ENCODE data around the gene ENAM.

Gene ENAM, protein sequence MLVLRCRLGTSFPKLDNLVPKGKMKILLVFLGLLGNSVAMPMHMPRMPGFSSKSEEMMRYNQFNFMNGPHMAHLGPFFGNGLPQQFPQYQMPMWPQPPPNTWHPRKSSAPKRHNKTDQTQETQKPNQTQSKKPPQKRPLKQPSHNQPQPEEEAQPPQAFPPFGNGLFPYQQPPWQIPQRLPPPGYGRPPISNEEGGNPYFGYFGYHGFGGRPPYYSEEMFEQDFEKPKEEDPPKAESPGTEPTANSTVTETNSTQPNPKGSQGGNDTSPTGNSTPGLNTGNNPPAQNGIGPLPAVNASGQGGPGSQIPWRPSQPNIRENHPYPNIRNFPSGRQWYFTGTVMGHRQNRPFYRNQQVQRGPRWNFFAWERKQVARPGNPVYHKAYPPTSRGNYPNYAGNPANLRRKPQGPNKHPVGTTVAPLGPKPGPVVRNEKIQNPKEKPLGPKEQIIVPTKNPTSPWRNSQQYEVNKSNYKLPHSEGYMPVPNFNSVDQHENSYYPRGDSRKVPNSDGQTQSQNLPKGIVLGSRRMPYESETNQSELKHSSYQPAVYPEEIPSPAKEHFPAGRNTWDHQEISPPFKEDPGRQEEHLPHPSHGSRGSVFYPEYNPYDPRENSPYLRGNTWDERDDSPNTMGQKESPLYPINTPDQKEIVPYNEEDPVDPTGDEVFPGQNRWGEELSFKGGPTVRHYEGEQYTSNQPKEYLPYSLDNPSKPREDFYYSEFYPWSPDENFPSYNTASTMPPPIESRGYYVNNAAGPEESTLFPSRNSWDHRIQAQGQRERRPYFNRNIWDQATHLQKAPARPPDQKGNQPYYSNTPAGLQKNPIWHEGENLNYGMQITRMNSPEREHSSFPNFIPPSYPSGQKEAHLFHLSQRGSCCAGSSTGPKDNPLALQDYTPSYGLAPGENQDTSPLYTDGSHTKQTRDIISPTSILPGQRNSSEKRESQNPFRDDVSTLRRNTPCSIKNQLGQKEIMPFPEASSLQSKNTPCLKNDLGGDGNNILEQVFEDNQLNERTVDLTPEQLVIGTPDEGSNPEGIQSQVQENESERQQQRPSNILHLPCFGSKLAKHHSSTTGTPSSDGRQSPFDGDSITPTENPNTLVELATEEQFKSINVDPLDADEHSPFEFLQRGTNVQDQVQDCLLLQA
- long read RNA-seq = 0 reads

DNA sequence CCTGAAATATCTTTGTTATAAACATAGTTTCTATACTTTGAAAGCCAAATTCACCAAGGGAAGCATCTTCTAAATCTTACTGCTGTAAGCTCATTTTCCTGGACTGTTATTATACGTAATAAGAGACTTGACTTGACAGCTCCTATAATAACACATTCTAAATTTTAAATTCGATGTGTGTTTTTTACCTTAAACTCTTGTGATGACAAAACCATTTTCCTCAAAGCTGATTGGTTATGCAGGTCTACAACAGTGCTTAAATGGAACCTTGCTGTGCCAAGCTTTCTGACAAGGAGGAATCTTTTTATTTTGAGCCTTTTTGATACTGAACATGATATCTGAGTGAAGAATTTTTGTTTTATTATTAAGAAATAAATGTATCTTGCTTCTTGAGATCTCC is at the start of gene ENAM:
Gene ENAM, plus strand, starts transcription at position 301 of the 400 bp plus-strand sequence. CDS start 757 bp downstream, outside the sequence.
- Histone ChIP-seq H3K27ac (replicated peaks) (no peak within 1 kb of the TSS), H3K4me3 (replicated peaks; ENCODE audit: insufficient read depth, low read length) (no peak within 1 kb of the TSS), H3K27me3 (ENCODE audit: insufficient read depth, poor library complexity, severe bottlenecking) (no peaks in the 10 kb centered on the region)
- DNase-seq (ENCODE audit: low read depth in 1 of 2, low spot score in 1 of 2) = no peak
- no peak for TF ChIP-seq POLR2AphosphoS5 (IDR thresholded peaks at IDR 0.05; ENCODE audit: low read depth)
- TF ChIP-seq SPI1 (IDR thresholded peaks at IDR 0.05; ENCODE audit: borderline replicate concordance, low read depth) = no peak
- TF ChIP-seq GABPA (IDR thresholded peaks at IDR 0.05; ENCODE audit: low read depth) = no peak
- TF ChIP-seq, protein P1, sequence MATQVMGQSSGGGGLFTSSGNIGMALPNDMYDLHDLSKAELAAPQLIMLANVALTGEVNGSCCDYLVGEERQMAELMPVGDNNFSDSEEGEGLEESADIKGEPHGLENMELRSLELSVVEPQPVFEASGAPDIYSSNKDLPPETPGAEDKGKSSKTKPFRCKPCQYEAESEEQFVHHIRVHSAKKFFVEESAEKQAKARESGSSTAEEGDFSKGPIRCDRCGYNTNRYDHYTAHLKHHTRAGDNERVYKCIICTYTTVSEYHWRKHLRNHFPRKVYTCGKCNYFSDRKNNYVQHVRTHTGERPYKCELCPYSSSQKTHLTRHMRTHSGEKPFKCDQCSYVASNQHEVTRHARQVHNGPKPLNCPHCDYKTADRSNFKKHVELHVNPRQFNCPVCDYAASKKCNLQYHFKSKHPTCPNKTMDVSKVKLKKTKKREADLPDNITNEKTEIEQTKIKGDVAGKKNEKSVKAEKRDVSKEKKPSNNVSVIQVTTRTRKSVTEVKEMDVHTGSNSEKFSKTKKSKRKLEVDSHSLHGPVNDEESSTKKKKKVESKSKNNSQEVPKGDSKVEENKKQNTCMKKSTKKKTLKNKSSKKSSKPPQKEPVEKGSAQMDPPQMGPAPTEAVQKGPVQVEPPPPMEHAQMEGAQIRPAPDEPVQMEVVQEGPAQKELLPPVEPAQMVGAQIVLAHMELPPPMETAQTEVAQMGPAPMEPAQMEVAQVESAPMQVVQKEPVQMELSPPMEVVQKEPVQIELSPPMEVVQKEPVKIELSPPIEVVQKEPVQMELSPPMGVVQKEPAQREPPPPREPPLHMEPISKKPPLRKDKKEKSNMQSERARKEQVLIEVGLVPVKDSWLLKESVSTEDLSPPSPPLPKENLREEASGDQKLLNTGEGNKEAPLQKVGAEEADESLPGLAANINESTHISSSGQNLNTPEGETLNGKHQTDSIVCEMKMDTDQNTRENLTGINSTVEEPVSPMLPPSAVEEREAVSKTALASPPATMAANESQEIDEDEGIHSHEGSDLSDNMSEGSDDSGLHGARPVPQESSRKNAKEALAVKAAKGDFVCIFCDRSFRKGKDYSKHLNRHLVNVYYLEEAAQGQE (IDR thresholded peaks at IDR 0.05; ENCODE audit: insufficient replicate concordance, low read depth) = no peak
- TF ChIP-seq, protein P2, sequence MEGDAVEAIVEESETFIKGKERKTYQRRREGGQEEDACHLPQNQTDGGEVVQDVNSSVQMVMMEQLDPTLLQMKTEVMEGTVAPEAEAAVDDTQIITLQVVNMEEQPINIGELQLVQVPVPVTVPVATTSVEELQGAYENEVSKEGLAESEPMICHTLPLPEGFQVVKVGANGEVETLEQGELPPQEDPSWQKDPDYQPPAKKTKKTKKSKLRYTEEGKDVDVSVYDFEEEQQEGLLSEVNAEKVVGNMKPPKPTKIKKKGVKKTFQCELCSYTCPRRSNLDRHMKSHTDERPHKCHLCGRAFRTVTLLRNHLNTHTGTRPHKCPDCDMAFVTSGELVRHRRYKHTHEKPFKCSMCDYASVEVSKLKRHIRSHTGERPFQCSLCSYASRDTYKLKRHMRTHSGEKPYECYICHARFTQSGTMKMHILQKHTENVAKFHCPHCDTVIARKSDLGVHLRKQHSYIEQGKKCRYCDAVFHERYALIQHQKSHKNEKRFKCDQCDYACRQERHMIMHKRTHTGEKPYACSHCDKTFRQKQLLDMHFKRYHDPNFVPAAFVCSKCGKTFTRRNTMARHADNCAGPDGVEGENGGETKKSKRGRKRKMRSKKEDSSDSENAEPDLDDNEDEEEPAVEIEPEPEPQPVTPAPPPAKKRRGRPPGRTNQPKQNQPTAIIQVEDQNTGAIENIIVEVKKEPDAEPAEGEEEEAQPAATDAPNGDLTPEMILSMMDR (IDR thresholded peaks at IDR 0.05; ENCODE audit: insufficient read depth, low read length) = no peak

DNA sequence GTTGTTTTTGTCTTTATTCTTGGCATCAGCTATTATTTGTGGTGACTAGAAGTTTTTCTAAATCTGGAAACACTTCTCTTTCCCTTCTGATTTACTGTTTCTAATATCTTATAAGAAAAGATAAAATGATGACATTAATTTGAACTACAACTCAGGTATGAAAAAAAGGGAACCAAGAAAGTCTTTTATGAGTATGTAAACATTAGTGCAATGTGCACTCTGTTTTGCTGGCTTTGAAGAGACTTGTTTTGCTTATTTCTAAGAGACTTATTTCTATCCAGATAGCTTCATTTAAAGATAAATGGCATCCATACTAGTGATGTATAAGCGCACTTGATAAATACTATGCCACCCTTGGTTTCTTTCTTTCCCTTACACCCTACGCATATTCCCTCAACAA is 46.6 kb upstream of the ENAM start:
- Histone ChIP-seq H3K4me3 (replicated peaks; ENCODE audit: insufficient read depth, low read length) (no peak overlapping the region), H3K27me3 (ENCODE audit: insufficient read depth, poor library complexity, severe bottlenecking) (no peaks in the 10 kb centered on the region), H3K27ac (replicated peaks) (no peak overlapping the region)
- DNase-seq (ENCODE audit: low read depth in 1 of 2, low spot score in 1 of 2) = no peak
- no peak for TF ChIP-seq GABPA (IDR thresholded peaks at IDR 0.05; ENCODE audit: low read depth)
- no peak for TF ChIP-seq POLR2AphosphoS5 (IDR thresholded peaks at IDR 0.05; ENCODE audit: low read depth)
- TF ChIP-seq, protein P2 (IDR thresholded peaks at IDR 0.05; ENCODE audit: insufficient read depth, low read length) = no peak
- no peak for TF ChIP-seq SPI1 (IDR thresholded peaks at IDR 0.05; ENCODE audit: borderline replicate concordance, low read depth)
- TF ChIP-seq, protein P1 (IDR thresholded peaks at IDR 0.05; ENCODE audit: insufficient replicate concordance, low read depth) = no peak

DNA sequence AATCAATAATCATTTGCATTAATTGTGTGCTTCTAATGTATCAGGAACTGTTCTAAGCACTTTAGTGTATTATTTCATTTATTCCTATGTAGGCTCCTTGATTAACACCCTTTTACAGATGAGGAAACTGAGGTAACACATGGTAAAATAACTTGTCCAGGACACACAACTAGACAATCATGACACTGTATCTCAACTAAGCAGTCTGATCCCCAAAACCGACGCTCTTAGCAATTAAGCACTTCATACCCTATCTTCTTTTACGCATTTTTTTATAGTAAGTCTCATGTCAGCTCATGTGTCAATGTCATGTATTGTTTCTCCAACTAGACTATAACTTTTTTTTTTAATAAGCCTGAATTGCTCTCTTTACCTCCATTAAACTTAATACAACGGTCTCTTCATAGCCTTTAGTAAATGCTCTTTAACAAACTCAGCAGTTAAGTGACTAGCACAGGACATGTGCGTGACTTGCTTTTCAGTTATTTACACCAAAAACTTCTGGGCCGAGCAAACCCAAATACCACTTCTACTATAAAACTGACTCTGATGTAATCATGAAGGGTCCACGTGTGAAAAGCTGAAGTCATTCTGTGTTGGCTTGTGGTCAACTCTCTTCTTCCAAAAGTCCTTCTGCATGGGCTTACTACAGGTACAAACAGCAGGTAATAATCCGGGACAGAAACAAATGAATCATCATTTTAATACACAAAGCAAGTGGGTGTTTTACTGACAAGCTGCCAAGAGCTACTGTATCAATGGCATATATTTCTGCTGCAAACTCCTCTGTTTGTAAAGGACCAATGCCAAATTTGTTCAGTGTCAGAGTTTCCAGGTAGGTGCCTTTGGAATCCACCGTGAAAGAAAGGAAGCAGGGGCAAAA is 44.4 kb upstream of the ENAM start:
- no peaks in the 10 kb centered on the region for H3K27me3 ChIP-seq (ENCODE audit: insufficient read depth, poor library complexity, severe bottlenecking)
- TF ChIP-seq, protein P1 (IDR thresholded peaks at IDR 0.05; ENCODE audit: insufficient replicate concordance, low read depth) = no peak
- TF ChIP-seq SPI1 (IDR thresholded peaks at IDR 0.05; ENCODE audit: borderline replicate concordance, low read depth) (no peak), GABPA (IDR thresholded peaks at IDR 0.05; ENCODE audit: low read depth) (no peak)
- H3K4me3 ChIP-seq (replicated peaks; ENCODE audit: insufficient read depth, low read length) = no peak overlapping the region
- no peak overlapping the region for H3K27ac ChIP-seq (replicated peaks)
- DNase-seq (ENCODE audit: low read depth in 1 of 2, low spot score in 1 of 2) = no peak

Measured in HL-60 (cell line).